HG02642 (cell line): ENCODE measurements around the gene ZNF17.
"Not testable (repeated sequence)": the region's sequence is repeated elsewhere in the genome, so short reads cannot be mapped to it uniquely, and the experiment has no call there.

Experiments
- ATAC-seq: cut with Tn5 transposase; IDR thresholded peaks from one replicate; pipeline ENCODE4 v1.9.1; 2021; ENCODE audit warnings: mild to moderate bottlenecking; ENCODE audit not compliant: unreplicated experiment, poor library complexity

Gene ZNF17

GRCh38 chr19:57410877-57411671 lies at the start of gene ZNF17:
Gene ZNF17 (plus strand): TSS chr19:57411161. CDS start chr19:57413616, 2,455 bp downstream.
- ATAC-seq: peak; percentile 99

DNA sequence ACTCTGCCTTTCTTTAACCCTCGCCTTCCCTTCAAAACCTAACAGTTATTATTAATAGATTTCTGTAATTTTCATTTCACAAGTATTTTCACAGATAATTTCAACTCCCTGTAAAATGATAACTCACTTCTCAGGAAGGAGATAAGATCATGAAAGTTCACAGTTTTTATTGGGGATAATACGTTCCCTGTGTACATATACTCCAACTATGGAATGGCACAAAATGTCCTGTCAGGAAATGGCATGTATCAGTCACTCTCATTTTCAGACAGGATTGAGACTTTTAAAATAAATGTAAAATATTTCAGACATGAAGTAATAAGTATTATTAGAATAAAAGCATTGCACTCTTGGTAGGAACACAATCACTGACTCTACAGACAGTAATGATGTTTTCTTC lies 48.5 kb upstream of the ZNF17 start:
- ATAC-seq: no peak

- peak; percentile 94 for ATAC-seq
These were observed 47.8 kb upstream of the ZNF17 start, which contains the start of the genes TRAPPC2B and ZNF547 for GRCh38 chr19:57362997-57363687. Gene TRAPPC2B (plus strand): TSS chr19:57363551. CDS start chr19:57364834, 1,283 bp downstream. Gene ZNF547 (plus strand): TSS chr19:57363551. CDS start chr19:57368556, 5,005 bp downstream.

- peak; percentile 20 for ATAC-seq
These were observed 47.2 kb upstream of the ZNF17 start for GRCh38 chr19:57363688-57364181.

DNA sequence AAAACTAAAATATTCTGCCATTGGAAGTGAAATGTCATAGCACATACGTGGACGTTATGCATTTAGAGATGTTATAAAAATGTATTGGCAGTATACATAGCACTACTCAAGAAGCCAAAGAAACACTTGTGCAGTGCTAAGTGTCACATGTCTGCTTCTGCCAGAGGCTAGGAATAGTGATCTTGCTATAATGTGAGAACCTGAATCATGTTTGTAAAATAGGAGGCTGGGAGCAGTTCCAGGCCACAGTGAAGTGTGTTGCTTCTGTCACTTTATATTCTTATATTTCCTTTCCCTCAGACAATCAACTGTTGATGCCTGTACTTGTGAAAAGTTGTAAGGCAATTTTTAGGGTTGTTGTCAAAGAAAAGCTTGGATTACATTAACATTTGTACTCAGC lies 44.2 kb upstream of the ZNF17 start:
- ATAC-seq: no peak

- ATAC-seq: no peak
These were observed 36.8 kb upstream of the ZNF17 start for GRCh38 chr19:57374179-57374578.

DNA sequence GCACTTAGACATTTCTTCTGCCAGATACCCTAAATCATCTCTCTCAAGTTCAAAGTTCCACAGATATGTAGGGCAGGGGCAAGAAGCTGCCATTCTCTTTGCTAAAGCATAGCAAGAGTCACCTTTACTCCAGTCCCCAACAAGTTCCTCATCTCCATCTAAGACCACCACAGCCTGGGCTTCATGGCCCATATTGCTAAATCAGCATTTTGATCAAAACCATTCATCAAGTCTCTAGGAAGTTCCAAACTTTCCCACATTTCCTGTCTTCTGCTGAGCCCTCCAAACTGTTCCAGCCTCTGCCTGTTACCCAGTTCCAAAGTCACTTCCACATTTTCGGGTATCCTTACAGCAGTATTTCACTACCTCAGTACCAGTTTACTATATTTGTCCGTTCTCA lies 36.3 kb upstream of the ZNF17 start:
- not testable (repeated sequence) for ATAC-seq

- no peak for ATAC-seq
These were observed 34.8 kb upstream of the ZNF17 start for GRCh38 chr19:57376151-57376550.

- no peak for ATAC-seq
These were observed 33.3 kb upstream of the ZNF17 start for GRCh38 chr19:57377498-57378146.

GRCh38 chr19:57380923-57381322 lies 30.0 kb upstream of the ZNF17 start:
- no peak for ATAC-seq

GRCh38 chr19:57382806-57383488 lies 28.0 kb upstream of the ZNF17 start:
- no peak for ATAC-seq

DNA sequence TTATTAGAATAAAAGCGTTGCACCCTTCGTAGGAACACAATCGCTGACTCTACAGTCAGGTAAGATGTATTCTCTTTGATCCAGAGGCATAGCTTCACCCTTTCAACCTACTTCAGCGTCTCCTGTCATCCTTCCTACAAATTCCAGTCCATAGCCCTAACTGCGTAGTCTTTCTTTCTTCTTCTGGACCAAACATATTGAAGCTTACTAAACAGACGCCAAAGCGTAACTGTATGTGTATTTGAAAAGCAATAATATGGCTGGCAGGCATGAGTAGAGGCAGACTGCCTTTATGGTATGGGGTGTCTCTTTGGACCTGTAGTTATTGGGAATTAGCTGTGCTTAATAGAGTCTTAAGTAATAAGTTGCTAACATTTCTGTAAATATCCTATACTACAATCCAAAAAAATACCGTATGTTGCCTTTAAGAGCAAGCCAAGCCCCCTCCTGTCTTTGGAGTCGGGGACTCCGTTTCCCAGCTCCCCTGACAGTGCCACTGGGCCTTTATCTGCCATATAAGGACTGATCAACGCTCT lies 21.7 kb upstream of the ZNF17 start:
- no peak for ATAC-seq

- peak; percentile 98 for ATAC-seq
These were observed 21.0 kb upstream of the ZNF17 start, which contains the start of gene ZNF548 for GRCh38 chr19:57389730-57390598. Gene ZNF548 (plus strand): TSS chr19:57389854. CDS start chr19:57390100, 246 bp downstream.

DNA sequence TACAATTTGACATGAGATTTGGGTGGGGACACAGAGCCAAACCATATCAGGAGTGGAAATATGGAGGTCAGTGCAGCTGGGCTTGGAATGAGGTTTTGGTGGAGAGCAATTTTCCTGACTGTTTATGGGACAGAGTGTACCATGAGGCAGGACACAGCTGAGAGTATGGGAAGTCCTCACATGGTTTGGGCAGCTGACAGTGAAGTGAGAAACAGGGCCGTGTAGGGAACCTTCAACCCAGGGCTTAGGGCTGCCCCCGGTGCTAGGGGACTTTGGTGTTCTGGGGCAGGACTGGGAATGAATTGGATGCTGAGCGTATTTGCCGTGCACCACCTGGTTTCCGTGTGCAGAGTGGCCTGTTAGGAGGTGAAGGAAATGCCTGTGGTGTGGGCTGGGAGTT lies 15.3 kb upstream of the ZNF17 start:
- ATAC-seq: no peak

DNA sequence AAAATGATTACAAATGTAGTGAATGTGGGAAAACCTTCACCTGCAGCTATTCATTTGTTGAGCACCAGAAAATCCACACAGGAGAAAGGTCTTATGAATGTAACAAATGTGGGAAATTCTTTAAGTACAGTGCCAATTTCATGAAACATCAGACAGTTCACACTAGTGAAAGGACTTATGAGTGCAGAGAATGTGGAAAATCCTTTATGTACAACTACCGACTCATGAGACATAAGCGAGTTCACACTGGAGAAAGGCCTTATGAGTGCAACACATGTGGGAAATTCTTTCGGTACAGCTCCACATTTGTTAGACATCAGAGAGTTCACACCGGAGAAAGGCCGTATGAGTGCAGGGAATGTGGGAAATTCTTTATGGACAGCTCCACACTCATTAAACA lies 12.1 kb upstream of the ZNF17 start:
- no peak for ATAC-seq

DNA sequence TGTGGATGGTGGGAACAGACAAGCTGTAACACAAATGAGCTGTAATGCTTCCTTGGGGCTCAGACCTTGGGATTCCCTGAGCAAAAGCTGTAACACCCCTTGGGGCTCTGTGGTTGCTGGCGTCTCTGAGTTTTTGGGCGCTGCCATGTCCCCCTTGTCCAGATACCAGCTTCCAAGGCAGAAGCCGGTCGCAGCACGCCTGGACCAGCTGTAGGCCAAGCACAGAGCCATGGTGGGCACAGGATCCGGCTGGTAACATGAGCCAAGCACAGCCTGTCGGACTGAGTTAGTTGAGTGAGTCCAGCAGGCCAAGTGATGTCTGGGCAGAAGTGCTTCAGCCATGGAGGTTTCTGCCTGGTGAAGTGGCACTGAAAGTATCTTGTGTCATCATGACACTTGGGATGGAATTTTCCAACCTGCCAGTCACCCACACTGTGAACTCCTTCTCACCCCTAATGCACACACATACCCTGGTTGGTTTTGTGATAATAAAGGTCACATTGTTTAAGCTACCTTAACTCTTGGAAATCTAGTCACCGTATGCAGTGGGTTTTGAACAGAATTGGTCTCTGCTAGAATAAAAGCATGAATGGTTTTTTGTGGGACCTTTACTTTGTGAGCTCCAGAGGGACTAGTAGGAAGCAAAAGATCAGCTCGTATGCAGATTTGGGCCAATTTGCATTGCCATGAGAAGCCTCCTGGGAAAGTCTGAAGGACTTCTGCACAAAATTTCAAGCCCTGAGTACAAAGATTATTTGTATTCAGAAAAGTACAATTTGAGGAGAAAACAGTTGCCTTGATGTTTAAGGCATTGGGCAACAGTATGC lies 7.0 kb upstream of the ZNF17 start:
- ATAC-seq: no peak

GRCh38 chr19:57406516-57407123 lies 4.3 kb upstream of the ZNF17 start:
- no peak for ATAC-seq

DNA sequence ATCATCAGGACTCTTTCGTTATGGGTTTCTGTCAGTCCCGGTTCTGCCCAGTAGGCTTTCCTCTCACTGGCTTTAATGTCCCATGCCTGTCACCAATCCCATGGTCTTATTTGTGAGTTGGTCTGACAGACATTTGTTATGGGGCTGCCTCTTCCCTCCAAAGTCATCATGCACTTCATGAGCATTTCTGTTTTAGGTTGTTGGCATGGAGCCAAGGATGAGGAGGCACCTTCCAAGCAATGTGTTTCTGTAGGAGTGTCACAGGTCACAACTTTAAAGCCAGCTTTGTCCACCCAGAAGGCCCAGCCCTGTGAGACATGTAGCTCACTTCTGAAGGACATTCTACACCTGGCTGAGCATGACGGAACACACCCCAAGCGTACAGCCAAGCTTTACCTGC lies 8.5 kb downstream of the ZNF17 start:
- no peak for ATAC-seq
